Measurements from ENCODE around the gene ADAP1.

GRCh38 chr7:903921-904755 lies 50.3 kb downstream of the ADAP1 start:
- no peak for TF ChIP-seq EZH2phosphoT487 (IDR thresholded peaks at IDR 0.05; ENCODE audit: borderline replicate concordance, low read length)
- no peak for TF ChIP-seq CTCF (conservative IDR thresholded peaks at IDR 0.05; ENCODE audit: low read depth, low read length)

All from PC-3 (cell line).